ENCODE results near the gene PDCD10. TPM values are rescaled to one million over a fixed set of nuclear protein-coding genes. Genes with fewer than 3 reads are reported as not detected.

PDCD10 gene
- total and polyA plus RNA-seq, 2 donors (not counting 3 experiments of a cell fraction or from before 2014, with no cell fraction given) = 21.3 to 47.8 TPM

DNA sequence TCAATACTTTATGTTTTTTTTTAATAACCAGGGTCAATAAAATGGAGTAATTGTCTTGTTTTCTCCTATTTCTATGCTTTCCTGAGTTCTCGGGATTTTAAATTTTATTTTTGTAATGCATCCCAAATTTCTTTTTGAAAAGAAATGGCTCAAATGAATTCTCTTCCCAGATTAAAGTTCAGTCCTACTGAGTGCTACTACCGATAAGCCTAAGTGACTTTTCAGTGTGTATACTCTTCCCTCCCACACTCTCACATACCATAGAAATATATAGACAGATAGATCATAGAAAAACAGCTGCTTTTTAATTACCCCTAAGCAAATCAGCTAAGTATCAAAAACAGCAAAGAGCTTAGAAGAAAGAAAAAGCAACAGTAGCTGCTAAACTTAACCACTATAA is 2.3 kb upstream of the PDCD10 start:
- ChIA-PET CTCF (interaction anchor here (1.2 to 2.8 kb wide), 2 partner anchors 25 to 357 kb away, joined by 3 to 11 read pairs; partner anchors contain the start of gene ZBBX), POLR2A (no interaction called here)
- Histone ChIP-seq H3K4me3 (replicated peaks in 1 of 3; ENCODE audit: insufficient read depth in 1 of 3, low read depth in 1 of 3, low read length in 3 of 3) (no peak overlapping the region), H3K4me2 (ENCODE audit: insufficient read depth, low read length) (no peak overlapping the region), H3K9ac (replicated peaks; ENCODE audit: extremely low read depth, insufficient read depth, low read length) (no peak overlapping the region), H2AFZ (ENCODE audit: low read depth, low read length) (no peak overlapping the region), H3K36me3 (ENCODE audit: control insufficient read depth in 2 of 2, extremely low read depth in 1 of 2, insufficient read depth in 2 of 2, low read length in 2 of 2) (no peaks in the 10 kb centered on the region), H3K4me1 (ENCODE audit: control insufficient read depth, extremely low read depth, insufficient read depth, low read length) (peaks cover 10% of the 10 kb centered on the region), H3K27ac (ENCODE audit: insufficient read depth, low read depth, low read length) (no peak overlapping the region), H3K27me3 (ENCODE audit: control insufficient read depth in 2 of 2, insufficient read depth in 2 of 2, low read length in 2 of 2) (peaks cover 0 to 9% of the 10 kb centered on the region in 2 experiments), H3K79me2 (ENCODE audit: control insufficient read depth, insufficient read depth, low read length) (peaks cover 24% of the 10 kb centered on the region), H4K20me1 (replicated peaks; ENCODE audit: control insufficient read depth, extremely low read depth, insufficient read depth, low read length) (no peaks in the 10 kb centered on the region), H3K9me3 (replicated peaks; ENCODE audit: control insufficient read depth, insufficient read depth, low read length) (no peaks in the 10 kb centered on the region), H3K9me1 (replicated peaks; ENCODE audit: control insufficient read depth, extremely low read depth, insufficient read depth, low read length) (no peaks in the 10 kb centered on the region)
- dilution Hi-C loops (cut with MboI; ENCODE audit: extremely low pct_ligation_motif_present, low sequenced_read_pairs) = no loop called here
- TF ChIP-seq POLR2AphosphoS5 (IDR thresholded peaks at IDR 0.05; ENCODE audit: insufficient read depth, low read depth, low read length) (no peak), POLR2A (IDR thresholded peaks at IDR 0.05; ENCODE audit: low read depth, low read length) (no peak), EZH2 (IDR thresholded peaks at IDR 0.05; ENCODE audit: borderline replicate concordance, low read depth, low read length, severe bottlenecking) (no peak), GATA2 (IDR thresholded peaks at IDR 0.05; ENCODE audit: insufficient read depth, insufficient read length, low read depth, low read length) (no peak), MYC (IDR thresholded peaks at IDR 0.05; ENCODE audit: low read depth, low read length) (no peak), JUN (IDR thresholded peaks at IDR 0.05; ENCODE audit: borderline replicate concordance, insufficient read depth, insufficient read length, low read depth) (no peak), FOS (IDR thresholded peaks at IDR 0.05; ENCODE audit: borderline replicate concordance, insufficient read depth, low read length) (no peak)
- TF ChIP-seq, protein P1, sequence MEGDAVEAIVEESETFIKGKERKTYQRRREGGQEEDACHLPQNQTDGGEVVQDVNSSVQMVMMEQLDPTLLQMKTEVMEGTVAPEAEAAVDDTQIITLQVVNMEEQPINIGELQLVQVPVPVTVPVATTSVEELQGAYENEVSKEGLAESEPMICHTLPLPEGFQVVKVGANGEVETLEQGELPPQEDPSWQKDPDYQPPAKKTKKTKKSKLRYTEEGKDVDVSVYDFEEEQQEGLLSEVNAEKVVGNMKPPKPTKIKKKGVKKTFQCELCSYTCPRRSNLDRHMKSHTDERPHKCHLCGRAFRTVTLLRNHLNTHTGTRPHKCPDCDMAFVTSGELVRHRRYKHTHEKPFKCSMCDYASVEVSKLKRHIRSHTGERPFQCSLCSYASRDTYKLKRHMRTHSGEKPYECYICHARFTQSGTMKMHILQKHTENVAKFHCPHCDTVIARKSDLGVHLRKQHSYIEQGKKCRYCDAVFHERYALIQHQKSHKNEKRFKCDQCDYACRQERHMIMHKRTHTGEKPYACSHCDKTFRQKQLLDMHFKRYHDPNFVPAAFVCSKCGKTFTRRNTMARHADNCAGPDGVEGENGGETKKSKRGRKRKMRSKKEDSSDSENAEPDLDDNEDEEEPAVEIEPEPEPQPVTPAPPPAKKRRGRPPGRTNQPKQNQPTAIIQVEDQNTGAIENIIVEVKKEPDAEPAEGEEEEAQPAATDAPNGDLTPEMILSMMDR (IDR thresholded peaks at IDR 0.05; ENCODE audit: extremely low read depth in 1 of 2, insufficient read depth in 1 of 2, low read depth in 1 of 2, low read length in 2 of 2) = no peak
- TF ChIP-seq, protein P2, sequence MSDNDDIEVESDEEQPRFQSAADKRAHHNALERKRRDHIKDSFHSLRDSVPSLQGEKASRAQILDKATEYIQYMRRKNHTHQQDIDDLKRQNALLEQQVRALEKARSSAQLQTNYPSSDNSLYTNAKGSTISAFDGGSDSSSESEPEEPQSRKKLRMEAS (IDR thresholded peaks at IDR 0.05; ENCODE audit: insufficient read depth, insufficient read length) = no peak
- no TSS peak for BruUV-seq (replicated peaks)
- intact Hi-C loops (cut with micrococcal nuclease) = loop anchor here (5.0 kb wide), 2 partner anchors 310 to 360 kb away; partner anchors contain the start of gene GOLIM4
- DNase-seq (ENCODE audit: low read depth, low spot score) (no peak), FAIRE-seq (no peak)

All from endothelial cell of umbilical vein (primary cell).